ENCODE data around the gene FAT4. TPM values are rescaled to one million over a fixed set of nuclear protein-coding genes. Genes with fewer than 3 reads are reported as not detected.

Gene FAT4
- total RNA-seq, 4 donors from 2014 or later, result 37.4 to 71.2 (median 41.1) TPM

DNA sequence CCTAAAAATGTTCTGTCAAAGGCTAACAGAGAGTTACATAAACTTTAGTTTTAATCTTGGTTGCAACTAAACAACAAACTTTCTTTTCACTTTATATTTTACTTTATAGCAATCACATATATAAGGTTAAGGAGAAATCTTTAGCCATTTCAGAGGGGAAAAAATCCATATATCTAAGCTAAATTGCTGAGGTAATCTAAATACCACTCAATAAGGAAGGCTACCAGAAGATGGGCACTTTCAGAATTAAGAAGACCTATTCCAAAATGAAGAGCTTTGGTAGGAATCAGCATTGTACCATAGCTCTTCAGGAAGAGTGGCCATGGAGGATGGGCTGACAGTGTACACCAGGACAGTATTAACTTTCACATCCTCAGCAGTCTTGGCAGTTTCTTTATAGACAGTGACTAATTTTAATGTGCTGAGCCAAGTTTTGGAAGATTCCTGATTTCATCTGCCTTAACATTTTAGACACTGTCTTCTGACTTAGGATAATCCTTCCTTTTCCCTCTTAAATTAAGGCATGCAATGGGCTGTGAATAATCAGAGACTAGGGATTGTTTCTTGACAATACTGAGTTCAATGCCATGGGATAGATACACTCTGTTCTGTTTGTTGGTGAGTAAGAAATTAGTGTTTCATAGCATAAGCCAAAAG lies 7.1 kb downstream of the FAT4 start:
- ATAC-seq, result peak; percentile 42
- Histone ChIP-seq H3K4me1 (peaks cover 0 to 85% (median 4%) of the 10 kb centered on the region in 3 donors), H3K36me3 (no peaks in the 10 kb centered on the region), H3K27ac (peak overlapping the region in 3 of 4 donors; percentile 51 to 58 (median 53)), H3K27me3 (no peaks in the 10 kb centered on the region), H3K4me3 (peak overlapping the region; percentile 24 to 30), H3K9me3 (no peaks in the 10 kb centered on the region)
- no peak for TF ChIP-seq POLR2A (IDR thresholded peaks at IDR 0.05)
- TF ChIP-seq, protein P1, sequence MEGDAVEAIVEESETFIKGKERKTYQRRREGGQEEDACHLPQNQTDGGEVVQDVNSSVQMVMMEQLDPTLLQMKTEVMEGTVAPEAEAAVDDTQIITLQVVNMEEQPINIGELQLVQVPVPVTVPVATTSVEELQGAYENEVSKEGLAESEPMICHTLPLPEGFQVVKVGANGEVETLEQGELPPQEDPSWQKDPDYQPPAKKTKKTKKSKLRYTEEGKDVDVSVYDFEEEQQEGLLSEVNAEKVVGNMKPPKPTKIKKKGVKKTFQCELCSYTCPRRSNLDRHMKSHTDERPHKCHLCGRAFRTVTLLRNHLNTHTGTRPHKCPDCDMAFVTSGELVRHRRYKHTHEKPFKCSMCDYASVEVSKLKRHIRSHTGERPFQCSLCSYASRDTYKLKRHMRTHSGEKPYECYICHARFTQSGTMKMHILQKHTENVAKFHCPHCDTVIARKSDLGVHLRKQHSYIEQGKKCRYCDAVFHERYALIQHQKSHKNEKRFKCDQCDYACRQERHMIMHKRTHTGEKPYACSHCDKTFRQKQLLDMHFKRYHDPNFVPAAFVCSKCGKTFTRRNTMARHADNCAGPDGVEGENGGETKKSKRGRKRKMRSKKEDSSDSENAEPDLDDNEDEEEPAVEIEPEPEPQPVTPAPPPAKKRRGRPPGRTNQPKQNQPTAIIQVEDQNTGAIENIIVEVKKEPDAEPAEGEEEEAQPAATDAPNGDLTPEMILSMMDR (IDR thresholded peaks at IDR 0.05), result no peak

DNA sequence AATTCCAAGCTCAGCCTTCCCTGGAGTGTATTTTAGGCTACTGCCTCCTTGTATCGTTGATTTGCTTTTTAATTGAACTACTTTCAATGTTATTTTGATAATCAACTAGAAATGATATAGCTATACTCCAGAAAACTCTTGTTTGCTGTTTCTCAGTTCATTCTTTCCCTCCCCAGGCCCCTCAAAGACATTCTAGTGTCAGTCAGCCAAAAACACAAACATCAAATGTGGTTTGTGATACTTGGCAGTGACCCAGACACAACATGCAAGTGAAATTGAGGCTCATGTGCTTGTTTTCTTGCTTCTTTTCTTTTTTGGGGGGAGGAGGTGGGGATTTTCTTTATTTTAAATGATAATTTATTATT lies 7.6 kb downstream of the FAT4 start:
- TF ChIP-seq POLR2AphosphoS5 (IDR thresholded peaks at IDR 0.05) (no peak), POLR2A (IDR thresholded peaks at IDR 0.05) (no peak), EP300 (IDR thresholded peaks at IDR 0.05) (no peak)
- TF ChIP-seq, protein P1 (IDR thresholded peaks at IDR 0.05), result no peak
- Histone ChIP-seq H3K36me3 (no peaks in the 10 kb centered on the region), H3K4me3 (peak overlapping the region; percentile 24 to 30), H3K4me1 (peaks cover 0 to 85% (median 4%) of the 10 kb centered on the region in 3 donors), H3K9me3 (no peaks in the 10 kb centered on the region), H3K27ac (peak overlapping the region in 3 of 4 donors; percentile 51 to 58 (median 53)), H3K27me3 (no peaks in the 10 kb centered on the region)
- no peak for ATAC-seq
- 0 to 14% methylated on average over 1 of the region's 1 CpG for WGBS, 2 donors (ENCODE audit: low coverage in 1 of 2)

DNA sequence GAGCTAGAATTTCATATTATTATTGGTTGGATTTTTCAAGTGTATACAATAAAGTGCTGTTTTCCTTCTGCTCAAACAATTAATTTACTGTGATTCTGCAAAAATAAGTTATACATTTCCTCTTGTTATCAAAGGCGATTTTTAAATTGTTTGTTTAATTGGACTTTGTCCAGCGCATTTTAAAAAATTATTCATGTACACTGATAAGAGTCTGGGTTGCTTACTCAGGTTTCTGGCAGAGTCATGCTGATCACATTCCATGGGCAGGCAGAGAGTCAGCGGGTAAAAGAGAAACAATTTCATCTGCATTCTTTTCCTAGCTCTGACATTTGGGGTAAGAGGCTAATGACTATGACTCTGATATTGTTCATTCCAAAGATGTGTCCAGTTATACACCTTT lies 8.9 kb downstream of the FAT4 start:
- no peak overlapping the region for H3K27ac ChIP-seq
- H3K27me3 ChIP-seq, result no peaks in the 10 kb centered on the region
- H3K4me3 ChIP-seq, result peak overlapping the region; percentile 1 to 17
- TF ChIP-seq, protein P1 (IDR thresholded peaks at IDR 0.05), result no peak
- TF ChIP-seq POLR2AphosphoS5 (IDR thresholded peaks at IDR 0.05) (no peak), POLR2A (IDR thresholded peaks at IDR 0.05) (no peak), EP300 (IDR thresholded peaks at IDR 0.05) (no peak)
- H3K36me3 ChIP-seq, result no peaks in the 10 kb centered on the region
- no peaks in the 10 kb centered on the region for H3K9me3 ChIP-seq
- ATAC-seq, result no peak
- WGBS, 2 donors (ENCODE audit: low coverage in 1 of 2), result 30 to 51% methylated on average over 3 of the region's 3 CpGs
- H3K4me1 ChIP-seq, result peaks cover 0 to 73% (median 4%) of the 10 kb centered on the region in 3 donors

DNA sequence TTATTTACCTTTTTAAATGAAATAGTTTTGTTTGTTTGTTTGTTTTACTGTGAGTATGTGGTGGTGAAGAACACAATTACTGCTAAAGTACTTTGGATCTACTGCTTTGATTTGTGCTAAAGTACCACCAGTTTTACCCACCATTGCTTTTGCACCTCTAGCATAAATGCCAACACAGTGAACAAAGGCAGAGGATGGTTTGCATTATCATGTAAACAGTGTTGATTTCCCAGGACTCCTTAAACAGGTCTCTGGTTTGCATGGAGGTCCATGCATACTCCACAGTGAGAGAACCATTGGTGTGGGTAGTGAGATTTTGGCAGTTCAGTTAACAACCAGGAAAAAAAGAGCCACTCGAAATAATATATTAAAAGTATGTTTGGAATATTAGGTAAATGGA lies 11.0 kb downstream of the FAT4 start:
- no peaks in the 10 kb centered on the region for H3K9me3 ChIP-seq
- no peak for ATAC-seq
- H3K27me3 ChIP-seq, result no peaks in the 10 kb centered on the region
- no peaks in the 10 kb centered on the region for H3K36me3 ChIP-seq
- WGBS, 2 donors (ENCODE audit: low coverage in 1 of 2), result 88 to 89% methylated on average over 1 of the region's 1 CpG
- H3K4me3 ChIP-seq, result no peak overlapping the region
- no peak overlapping the region for H3K27ac ChIP-seq
- H3K4me1 ChIP-seq, result peaks cover 0 to 52% (median 4%) of the 10 kb centered on the region in 3 donors
- no peak for TF ChIP-seq POLR2A (IDR thresholded peaks at IDR 0.05)
- TF ChIP-seq POLR2AphosphoS5 (IDR thresholded peaks at IDR 0.05), result no peak
- no peak for TF ChIP-seq EP300 (IDR thresholded peaks at IDR 0.05)
- TF ChIP-seq, protein P1 (IDR thresholded peaks at IDR 0.05), result no peak

DNA sequence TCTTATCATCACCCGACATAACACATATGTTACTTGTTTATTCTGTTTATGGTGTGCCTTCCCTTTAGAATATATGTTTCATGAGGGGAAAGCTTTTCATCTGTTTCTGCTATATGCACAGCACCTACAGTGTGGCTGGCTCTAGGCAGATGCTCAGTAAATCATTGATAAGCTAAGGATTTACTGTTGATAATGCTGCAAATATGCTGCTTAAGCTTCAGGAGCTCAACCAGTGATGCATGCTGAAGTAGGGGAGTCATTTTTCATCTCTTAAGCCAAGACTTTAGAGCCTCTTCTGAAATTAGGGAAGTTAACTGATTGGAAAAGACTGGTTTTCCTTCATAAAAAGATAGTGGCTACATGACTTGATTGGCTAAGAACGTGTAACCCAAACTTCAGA lies 16.4 kb downstream of the FAT4 start:
- WGBS, 2 donors (ENCODE audit: low coverage in 1 of 2), result 81 to 100% methylated on average over 2 of the region's 2 CpGs
- Histone ChIP-seq H3K27me3 (no peaks in the 10 kb centered on the region), H3K4me3 (no peak overlapping the region), H3K27ac (no peak overlapping the region), H3K9me3 (no peaks in the 10 kb centered on the region), H3K36me3 (no peaks in the 10 kb centered on the region), H3K4me1 (peaks cover 0 to 14% (median 0%) of the 10 kb centered on the region in 3 donors)
- no peak for TF ChIP-seq POLR2AphosphoS5 (IDR thresholded peaks at IDR 0.05)
- TF ChIP-seq EP300 (IDR thresholded peaks at IDR 0.05), result no peak
- TF ChIP-seq POLR2A (IDR thresholded peaks at IDR 0.05), result no peak
- TF ChIP-seq, protein P1 (IDR thresholded peaks at IDR 0.05), result no peak
- no peak for ATAC-seq

Measured in gastroesophageal sphincter (tissue), 4 donors.